ENCODE data around the gene KLK4. TPM values are rescaled to one million over a fixed set of nuclear protein-coding genes. Genes with fewer than 3 reads are reported as not detected.

The KLK4 gene
- polyA plus RNA-seq, 1 of the 3 experiments (the other 2 are of a cell fraction) = not detected

DNA sequence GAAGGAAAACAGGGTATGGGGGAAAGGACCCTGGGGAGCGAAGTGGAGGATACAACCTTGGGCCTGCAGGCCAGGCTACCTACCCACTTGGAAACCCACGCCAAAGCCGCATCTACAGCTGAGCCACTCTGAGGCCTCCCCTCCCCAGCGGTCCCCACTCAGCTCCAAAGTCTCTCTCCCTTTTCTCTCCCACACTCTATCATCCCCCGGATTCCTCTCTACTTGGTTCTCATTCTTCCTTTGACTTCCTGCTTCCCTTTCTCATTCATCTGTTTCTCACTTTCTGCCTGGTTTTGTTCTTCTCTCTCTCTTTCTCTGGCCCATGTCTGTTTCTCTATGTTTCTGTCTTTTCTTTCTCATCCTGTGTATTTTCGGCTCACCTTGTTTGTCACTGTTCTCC, 53.8 kb downstream of the KLK4 start (continued):
- no peak for TF ChIP-seq TAF1 (IDR thresholded peaks at IDR 0.05; ENCODE audit: borderline replicate concordance, low read depth, low read length)
- TF ChIP-seq NRF1 (IDR thresholded peaks at IDR 0.05; ENCODE audit: low read depth, low read length) = no peak
- no peak for TF ChIP-seq CTCF (IDR thresholded peaks at IDR 0.05)
- TF ChIP-seq RAD21 (IDR thresholded peaks at IDR 0.05; ENCODE audit: low read length) = no peak

Other genes starting within 250 kb of the KLK4 start
- gene SHANK1, start 191.6 kb downstream of the KLK4 start, polyA plus RNA-seq (2012; rRNA removed) = 0.28 and 0.31 TPM in 2 replicates
- gene CLEC11A, start 188.0 kb downstream of the KLK4 start, polyA plus RNA-seq (2012; rRNA removed) = 4.4 and 5.1 TPM in 2 replicates
- not detected in 2 replicates for gene GPR32, start 140.9 kb downstream of the KLK4 start, polyA plus RNA-seq (2012; rRNA removed)
- not detected in 2 replicates for gene ACP4, start 121.0 kb downstream of the KLK4 start, polyA plus RNA-seq (2012; rRNA removed)
- not detected in 2 replicates for gene KLK1, start 87.6 kb downstream of the KLK4 start, polyA plus RNA-seq (2012; rRNA removed)
- gene KLK15, start 77.8 kb downstream of the KLK4 start, polyA plus RNA-seq (2012; rRNA removed) = not detected in 2 replicates
- not detected in 2 replicates for gene KLK3, start 56.5 kb downstream of the KLK4 start, polyA plus RNA-seq (2012; rRNA removed)
- gene KLK2, start 38.0 kb downstream of the KLK4 start, polyA plus RNA-seq (2012; rRNA removed) = 0.15 and 0.44 TPM in 2 replicates
- not detected in 2 replicates for gene KLK5, start 41.6 kb upstream of the KLK4 start, polyA plus RNA-seq (2012; rRNA removed)
- gene KLK6, start 58.2 kb upstream of the KLK4 start, polyA plus RNA-seq (2012; rRNA removed) = not detected in 2 replicates
- gene KLK7, start 72.5 kb upstream of the KLK4 start, polyA plus RNA-seq (2012; rRNA removed) = not detected in 2 replicates
- gene KLK8, start 90.2 kb upstream of the KLK4 start, polyA plus RNA-seq (2012; rRNA removed) = not detected in 2 replicates
- not detected in 2 replicates for gene KLK10, start 108.3 kb upstream of the KLK4 start, polyA plus RNA-seq (2012; rRNA removed)
- gene KLK11, start 115.2 kb upstream of the KLK4 start, polyA plus RNA-seq (2012; rRNA removed) = not detected in 2 replicates
- gene KLK12, start 123.6 kb upstream of the KLK4 start, polyA plus RNA-seq (2012; rRNA removed) = not detected in 2 replicates
- gene KLK13, start 153.7 kb upstream of the KLK4 start, polyA plus RNA-seq (2012; rRNA removed) = not detected in 2 replicates
- gene KLK14, start 171.5 kb upstream of the KLK4 start, polyA plus RNA-seq (2012; rRNA removed) = 0.19 and 0.26 TPM in 2 replicates
- 7.2 and 8.8 TPM in 2 replicates for gene CTU1, start 197.0 kb upstream of the KLK4 start, polyA plus RNA-seq (2012; rRNA removed)
- gene SIGLEC9, start 213.5 kb upstream of the KLK4 start, polyA plus RNA-seq (2012; rRNA removed) = not detected in 2 replicates
- gene SIGLEC7, start 230.9 kb upstream of the KLK4 start, polyA plus RNA-seq (2012; rRNA removed) = not detected in 2 replicates

All from SK-N-SH (cell line).